ENCODE results near the gene TP53TG5.

- TF ChIP-seq POLR2A (IDR thresholded peaks at IDR 0.05) (no peak), CTCF (IDR thresholded peaks at IDR 0.05) (no peak)
These were observed 12.8 kb upstream of the TP53TG5 start for GRCh38 chr20:45390931-45391330.

All from right lobe of liver (tissue), 4 donors.